HG03378 (cell line): ENCODE results near the gene MEP1A.
"Not testable (repeated sequence)": the region's sequence is repeated elsewhere in the genome, so short reads cannot be mapped to it uniquely, and the experiment has no call there.

Experiments
- ATAC-seq: cut with Tn5 transposase; IDR thresholded peaks from one replicate; pipeline ENCODE4 v1.9.1; 2021; ENCODE audit warnings: mild to moderate bottlenecking, moderate library complexity; ENCODE audit not compliant: unreplicated experiment

The MEP1A gene, protein sequence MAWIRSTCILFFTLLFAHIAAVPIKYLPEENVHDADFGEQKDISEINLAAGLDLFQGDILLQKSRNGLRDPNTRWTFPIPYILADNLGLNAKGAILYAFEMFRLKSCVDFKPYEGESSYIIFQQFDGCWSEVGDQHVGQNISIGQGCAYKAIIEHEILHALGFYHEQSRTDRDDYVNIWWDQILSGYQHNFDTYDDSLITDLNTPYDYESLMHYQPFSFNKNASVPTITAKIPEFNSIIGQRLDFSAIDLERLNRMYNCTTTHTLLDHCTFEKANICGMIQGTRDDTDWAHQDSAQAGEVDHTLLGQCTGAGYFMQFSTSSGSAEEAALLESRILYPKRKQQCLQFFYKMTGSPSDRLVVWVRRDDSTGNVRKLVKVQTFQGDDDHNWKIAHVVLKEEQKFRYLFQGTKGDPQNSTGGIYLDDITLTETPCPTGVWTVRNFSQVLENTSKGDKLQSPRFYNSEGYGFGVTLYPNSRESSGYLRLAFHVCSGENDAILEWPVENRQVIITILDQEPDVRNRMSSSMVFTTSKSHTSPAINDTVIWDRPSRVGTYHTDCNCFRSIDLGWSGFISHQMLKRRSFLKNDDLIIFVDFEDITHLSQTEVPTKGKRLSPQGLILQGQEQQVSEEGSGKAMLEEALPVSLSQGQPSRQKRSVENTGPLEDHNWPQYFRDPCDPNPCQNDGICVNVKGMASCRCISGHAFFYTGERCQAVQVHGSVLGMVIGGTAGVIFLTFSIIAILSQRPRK

DNA sequence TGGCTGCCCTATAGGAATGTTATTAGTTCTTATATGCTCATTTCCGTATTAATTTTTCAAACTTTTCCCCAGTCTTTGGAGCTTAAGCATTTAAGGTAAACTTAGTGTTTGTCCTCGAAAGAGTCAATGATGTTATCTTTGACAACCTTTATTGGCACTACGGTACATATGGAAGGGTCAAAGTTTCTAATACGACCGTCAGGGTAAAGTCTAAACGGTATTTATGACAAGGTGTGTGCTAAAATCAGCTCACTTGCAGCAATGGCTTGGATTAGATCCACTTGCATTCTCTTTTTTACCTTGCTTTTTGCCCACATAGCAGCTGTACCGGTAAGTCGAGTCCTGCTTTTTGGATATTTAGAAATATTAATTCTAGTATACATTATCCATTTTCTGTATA is at the start of gene MEP1A:
MEP1A (plus strand) TSS at position 252 of the 400 bp plus-strand sequence; CDS start at position 262, 10 bp downstream.
- ATAC-seq: no peak

DNA sequence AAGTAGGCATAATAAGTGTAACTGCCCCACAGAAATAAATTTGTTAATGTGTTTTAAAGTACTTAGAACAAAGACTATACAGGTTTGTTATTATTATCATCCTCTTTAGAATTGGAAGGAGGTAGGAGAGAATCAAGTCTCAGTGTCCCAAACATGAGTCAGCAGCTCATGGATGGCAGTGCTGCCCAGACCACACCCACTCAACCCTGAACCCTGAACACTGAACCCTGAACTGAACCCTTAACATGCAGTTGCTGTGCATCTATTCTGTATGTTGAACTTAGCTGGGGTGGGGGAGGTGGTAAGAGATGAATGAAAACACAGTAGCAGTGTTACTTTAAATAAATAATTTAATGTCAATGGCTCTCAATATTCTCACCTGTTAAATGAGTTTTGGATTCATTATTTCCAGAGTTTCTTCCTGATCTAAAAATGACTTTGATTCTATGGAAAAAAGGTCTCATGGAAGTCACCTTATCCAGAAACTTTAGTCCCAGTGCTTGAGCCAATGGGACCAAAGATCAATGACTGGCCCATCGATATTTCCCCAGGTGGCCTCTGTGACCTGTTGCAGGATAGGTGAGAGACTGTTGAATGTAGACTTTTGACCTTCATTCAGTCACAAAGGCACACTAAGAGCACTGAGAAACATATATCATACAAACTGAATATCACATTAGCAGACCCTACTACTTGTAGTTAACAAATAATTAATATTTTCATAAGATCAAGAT is 49.6 kb upstream of the MEP1A start:
- ATAC-seq: no peak

DNA sequence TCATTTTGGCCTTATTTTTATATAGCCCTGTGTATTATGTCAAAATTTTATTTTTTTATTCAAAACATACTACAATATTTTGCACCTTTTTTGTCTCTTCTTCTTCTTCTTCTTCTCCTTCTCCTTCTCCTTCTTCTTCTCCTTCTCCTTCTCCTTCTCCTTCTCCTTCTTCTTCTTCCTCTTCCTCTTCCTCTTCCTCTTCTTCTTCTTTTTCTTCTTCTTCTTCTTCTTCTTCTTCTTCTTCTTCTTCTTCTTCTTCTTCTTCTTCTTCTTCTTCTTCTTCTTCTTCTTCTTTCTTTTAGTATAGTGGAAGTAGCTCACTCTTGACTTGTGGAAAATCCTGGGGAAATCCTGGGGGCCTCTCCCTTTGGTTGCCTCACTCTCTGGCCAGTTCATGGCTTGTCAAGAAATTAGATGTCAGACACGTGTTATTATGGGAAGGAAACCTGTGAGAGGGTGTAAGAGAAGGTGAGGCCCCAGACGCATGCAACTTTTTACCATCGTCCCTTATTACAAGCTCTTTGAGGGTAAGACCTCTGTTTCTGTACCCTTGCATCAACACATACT is 48.9 kb upstream of the MEP1A start:
- not testable (repeated sequence) for ATAC-seq

DNA sequence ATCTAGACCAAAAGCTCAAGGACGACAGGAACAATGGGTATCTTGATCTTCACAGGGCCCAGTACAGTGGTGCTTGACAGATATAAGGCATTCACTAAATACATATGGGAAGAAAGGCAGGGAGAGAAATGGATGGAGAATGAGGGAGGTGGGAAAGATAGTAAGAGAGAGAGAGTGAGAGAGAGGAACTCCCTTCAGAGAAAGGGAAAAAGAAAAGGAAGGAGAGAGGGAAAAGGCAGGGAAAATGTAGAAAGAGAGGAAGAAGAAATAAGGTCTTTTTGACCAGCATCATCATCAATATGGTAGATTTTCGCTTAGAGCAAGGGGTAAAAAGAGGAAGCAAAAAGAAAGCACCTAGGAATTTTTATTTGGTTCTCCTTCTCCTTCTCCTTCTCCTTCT is 47.2 kb upstream of the MEP1A start:
- ATAC-seq: no peak

DNA sequence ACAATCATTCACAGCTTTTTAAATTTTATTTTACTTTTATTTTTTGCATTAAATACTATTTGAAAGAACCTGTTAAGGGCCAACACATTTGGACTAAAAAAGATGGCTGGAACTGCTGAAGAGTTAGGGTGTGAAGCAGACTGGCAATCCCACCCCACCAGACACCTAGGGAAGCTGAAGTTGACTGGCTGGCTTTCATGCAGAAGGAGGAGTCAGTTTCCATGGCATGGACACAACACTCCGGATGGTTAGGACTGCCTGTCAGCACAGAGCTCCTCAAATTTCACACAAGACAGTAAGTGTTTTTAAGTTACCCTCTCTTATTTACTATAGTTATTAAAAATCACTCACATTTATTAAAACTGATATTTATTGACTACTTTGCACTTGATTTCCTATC is 46.5 kb upstream of the MEP1A start, which contains the start of gene ANKRD66:
ANKRD66 (plus strand) TSS at position 238 of the 400 bp plus-strand sequence. CDS start 5,016 bp downstream, outside the sequence.
- ATAC-seq: no peak

DNA sequence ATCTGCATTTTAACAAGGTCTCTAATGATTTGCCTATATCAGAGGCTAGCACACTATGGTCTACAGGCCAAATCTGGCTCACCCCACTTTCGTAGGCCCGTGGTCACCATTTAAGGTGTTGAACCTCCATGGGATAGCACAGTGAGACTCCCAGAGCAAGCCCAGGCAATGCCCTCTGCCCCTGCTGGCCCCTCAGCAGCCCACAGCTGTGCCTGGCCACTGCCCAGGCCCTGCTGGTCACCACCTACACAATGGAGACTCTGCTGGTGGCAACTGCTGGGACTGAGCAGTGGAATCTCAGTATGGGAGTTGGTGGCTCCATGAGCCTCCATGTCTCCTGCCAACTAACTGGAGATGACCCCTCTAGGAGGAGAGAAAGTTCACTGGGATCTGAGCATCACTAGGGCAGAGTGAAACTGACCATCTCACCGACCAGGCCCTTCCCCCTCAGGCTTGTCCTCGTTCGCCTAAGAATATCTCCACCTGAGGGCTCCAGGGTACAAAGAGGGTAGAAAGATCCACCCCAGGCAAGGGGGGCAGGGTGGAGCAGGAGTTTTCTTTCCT is 44.2 kb upstream of the MEP1A start:
- ATAC-seq: no peak

DNA sequence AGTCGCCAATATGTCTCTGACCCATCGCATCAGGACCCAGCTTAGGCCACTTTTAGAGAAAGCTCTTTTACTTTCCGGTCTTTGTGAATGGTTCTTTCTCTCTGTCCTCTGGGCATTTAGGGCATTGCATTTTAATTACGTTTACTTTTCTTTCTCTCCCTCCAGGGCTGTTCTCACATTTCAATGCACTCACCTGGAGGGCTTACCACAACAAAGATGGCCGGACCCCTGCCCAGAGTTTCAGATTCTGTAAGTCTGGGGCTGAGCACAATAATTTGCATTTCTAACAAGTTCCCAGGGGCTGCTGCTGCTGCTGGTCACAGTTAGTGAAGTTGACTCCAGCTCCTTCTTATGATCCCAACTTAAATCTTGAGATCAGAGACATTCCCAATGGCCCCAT is 43.5 kb upstream of the MEP1A start:
- no peak for ATAC-seq

DNA sequence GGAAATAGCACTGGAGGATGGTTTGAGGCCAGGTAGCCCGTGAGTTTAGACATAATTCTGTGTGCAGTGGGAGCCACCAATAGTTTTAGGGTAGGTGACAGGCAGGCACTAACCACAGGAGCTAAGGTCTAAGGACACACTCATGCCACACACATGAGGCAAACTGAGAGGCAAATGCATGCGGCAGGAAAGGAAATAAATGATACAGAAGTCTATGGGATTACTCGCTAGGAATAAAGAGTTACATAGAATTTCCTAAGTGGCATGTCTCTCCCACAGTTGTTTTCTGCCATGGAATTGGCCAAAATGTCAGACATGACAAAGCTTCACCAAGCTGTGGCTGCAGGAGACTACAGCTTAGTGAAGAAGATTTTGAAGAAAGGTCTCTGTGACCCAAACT is 41.5 kb upstream of the MEP1A start:
- no peak for ATAC-seq

DNA sequence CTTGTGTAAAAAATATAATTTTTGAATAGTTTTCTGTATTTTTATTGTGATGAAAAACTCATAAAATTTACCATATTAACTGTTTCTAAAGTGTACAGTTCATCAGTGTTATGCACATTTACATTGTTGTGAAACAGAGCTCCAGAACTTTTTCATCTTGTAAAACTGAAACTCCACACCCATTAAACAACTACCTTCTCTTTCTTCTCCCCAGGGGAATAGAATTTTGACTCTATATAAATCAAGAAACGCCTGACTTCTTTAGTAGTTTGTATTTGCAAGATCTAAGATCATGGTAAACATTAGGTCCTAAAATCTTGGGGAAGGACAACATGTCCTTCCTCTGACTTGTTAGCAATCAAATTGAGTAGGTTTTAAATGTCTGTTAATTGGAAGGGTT is 37.3 kb upstream of the MEP1A start:
- ATAC-seq: no peak

DNA sequence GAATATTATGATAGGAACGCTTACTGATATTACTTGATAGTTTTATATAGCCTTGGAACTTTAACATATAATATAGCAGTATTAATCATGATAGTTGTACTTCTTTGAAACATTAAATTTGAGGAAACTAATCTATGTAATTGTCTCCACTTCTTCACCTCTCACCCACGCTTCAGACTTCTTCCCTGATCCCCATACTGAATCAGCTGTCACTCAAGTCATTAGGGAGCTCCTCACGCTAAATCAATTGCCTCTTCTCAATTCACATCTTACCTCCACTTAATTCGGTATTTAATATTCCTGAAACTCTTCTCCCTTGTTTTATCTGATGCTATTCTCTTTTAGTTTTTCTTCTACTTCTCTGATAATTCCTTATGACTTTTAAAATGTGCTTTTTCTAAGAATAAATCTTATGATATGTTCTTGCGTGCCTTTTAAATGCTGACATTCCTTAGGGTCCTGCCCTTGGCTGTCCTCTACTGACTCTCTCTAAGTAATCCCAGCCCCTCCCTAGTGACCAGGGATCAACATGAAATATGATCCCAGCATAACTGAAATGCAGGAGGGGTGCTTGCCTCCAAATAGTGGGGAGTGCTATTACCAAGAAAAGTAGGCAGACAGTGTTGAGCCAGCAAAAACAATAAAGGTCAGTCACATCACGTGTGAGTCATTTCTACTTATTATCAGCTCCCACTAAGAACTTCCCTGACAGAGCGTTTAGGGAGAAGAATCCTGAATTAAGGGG is 36.5 kb upstream of the MEP1A start:
- ATAC-seq: no peak

DNA sequence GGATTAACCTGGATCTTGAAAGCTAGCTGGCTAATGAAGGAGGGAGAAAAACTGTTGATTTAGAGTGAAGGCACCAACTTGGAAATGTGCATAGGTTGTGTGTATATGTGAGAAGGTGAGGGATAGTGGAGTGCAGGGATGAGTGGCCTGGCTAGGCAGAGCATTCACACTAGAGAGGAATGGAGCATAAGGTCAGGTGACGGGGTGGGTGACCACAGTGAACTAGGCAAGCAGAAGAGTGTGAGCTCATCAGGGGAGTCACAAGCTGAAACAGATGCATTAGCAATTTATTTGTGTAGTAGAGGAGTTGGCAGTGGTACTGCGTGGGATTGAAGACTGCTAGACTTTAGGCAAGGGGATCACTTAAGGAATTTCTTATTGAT is 36.0 kb upstream of the MEP1A start:
- ATAC-seq: no peak

DNA sequence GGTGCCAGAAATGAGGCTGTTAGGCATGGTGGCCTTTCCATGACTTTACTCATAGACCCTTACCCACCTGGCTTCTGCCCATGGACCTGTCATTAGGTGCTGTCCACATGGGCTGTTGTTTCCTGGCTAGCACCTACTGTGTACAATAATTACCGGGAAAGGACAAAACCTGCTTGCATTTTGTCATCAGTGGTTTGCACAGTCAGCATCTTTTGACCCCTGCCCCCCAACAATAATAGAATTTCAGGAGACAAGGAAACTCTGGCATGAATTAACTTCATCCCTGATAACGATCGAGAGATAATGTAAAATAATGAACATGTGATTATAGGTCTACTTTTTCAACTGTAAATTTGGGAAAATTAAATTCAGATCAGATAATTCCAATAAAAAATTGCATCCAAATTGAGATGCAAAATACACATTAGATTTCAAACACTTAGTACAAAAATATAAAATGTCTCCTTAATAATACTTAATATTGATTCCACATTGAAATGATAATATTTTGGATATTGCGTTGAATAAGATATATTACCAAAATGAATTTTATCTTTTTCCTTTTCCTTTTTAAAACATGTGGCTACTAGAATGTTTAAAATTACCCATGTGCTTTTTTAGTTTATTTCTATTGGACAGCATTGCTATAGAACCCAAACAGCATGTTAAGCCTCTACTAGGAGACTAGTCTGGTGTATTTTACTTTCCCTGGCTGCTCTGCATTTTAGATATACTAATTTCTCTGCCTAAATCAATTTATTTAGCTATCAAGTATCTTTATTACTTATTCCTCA is 34.0 kb upstream of the MEP1A start:
- no peak for ATAC-seq

DNA sequence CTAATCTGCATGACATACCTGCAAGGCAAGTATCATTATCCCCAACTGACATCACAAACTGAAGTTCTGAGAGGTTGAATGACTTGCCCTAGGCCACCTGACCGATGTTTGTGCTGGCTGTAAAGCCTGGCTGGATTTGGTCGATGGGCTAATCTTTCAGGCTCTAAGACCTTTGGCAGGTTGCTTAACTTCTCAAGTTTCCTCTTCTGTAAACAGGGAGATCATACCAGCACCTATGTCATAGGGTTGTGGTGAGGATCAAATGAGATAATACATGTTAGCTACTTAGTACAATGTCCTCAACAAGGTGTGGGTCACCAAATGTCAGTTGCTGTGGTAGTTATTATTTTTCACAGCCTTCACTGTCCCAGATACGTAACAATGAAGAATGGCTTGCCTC is 32.3 kb upstream of the MEP1A start:
- ATAC-seq: no peak

DNA sequence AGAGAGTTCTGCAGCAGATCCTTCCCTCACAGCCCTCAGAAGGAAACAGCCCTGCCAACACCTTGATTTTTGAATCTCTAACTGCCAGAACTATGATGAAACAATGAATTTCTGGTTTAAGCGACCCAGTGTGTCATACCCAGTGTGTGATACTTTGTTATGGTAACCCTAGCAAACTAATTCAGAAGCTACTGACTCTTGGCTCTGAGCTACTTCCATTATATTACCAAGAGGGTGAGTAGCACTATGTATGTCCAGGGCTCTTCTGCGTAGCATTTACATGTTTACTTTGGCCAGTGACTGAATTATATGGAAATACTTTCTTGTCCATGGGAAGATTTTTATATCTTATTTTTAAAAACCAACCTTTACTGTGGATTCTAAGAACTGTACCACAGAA is 29.7 kb upstream of the MEP1A start:
- no peak for ATAC-seq

DNA sequence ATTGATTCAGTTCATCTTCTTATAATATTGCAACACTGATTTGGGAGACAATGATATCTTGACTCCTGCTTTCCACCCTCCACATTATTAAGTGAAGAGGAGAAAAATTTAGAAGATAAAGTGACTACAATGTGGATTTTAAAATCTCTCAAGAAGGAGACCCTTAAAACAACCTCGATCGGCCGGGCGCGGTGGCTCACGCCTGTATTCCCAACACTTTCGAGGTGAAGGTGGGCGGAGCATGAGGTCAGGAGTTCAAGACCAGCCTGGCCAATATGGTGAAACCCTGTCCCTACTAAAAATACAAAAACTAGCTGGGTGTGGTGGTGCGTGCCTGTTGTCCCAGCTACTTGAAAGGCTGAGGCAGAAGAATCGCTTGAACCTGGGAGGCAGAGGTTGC is 28.9 kb upstream of the MEP1A start:
- ATAC-seq: not testable (repeated sequence)

DNA sequence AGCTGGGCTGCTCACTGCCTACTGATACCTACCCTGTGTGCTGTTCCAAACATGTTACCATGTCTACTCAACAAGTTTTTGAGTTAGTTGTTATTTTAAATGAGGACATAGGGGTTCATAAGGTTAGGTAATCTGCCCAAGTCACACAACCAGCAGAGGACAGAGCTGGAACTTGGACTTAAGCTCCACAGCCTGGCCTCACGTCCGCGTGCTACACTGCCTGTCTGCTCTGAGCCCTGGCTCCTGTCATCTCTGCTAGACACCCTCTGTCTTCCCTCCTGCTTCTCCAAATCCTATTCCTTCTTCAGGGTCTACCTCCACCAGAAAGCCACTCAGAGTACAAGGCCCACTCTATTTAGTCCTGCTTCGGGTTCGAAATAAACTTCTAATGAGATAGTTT is 28.2 kb upstream of the MEP1A start:
- no peak for ATAC-seq

DNA sequence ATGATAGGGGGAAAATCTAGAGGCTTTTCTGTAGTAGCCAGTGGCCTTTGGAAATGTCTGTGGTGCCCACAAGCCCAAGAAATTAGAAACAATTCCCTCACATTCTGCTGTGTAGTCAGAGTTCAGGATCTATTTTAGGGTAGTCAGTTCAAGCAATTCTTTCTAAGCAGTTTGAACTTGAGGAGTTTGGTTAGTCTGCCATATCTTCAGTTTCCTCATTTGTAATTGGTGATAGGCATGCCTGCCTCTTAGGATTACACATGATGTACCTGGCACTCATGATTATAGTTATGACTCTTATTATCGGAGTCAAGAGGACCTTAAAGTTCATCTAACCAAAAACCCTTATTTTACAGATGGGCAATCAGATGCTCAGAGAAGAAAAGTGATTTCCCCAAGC is 21.2 kb upstream of the MEP1A start:
- ATAC-seq: no peak

DNA sequence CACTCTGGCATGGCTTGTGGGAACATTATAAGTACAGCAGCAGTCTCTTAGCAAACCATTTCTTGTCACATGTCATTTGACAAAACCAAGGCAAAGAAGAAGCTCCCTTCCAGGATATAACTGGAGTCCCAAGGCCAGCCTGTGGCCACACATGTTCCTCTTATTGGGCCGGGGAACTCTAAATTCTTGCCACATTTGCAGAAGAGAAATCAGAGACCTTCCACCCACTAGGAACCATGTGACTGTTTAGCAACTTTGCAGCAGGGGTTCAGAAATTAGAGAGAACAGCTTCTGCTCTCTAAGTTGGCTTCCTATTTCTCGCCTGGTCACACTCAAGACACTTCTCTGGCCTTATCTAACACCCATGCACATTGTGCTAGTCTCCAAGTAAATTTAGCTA is 20.4 kb upstream of the MEP1A start:
- peak; percentile 64 for ATAC-seq

DNA sequence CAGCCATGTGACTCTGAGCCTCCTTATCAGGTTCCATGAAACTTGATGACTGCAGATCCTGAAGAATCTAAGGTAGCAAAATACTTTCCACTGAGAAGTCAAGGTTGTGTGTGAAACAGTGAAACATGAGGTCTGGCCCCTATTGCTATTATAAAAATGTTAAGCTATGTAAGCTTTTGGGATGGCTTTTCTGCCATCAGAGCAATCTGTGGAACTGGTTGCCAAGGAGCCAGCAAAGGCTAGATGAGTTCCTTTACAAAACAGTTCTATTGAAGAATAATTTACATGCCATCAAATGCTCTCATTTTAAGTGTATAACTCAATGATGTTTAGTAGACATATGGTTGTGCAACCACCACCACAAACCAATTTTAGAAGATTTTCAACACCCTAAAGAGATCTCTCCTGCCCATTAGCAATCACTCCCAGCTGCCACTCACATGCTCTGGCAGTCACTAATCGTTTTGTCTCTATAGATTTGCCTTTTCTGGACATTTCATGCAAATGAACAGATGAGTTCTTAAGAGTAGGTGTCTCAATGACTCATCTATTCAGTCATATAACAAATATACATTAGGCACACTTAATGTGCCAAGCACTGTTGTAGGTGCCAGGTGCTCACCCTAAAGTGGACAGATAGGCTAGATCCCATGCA is 19.9 kb upstream of the MEP1A start:
- ATAC-seq: no peak
